22Rv1 (cell line): ENCODE measurements around the gene TMEM51.

Source experiments
- CTCF ChIP-seq: fragments of 450-650 bp; IDR thresholded peaks from 2 replicates; pipeline ENCODE4 v1.5.1; 2017; ENCODE audit warnings: mild to moderate bottlenecking
- ZFX ChIP-seq: fragments of 450-650 bp; IDR thresholded peaks from 2 replicates; pipeline ENCODE4 v1.6.1; 2017; ENCODE audit warnings: antibody characterized with exemption, borderline replicate concordance

GRCh38 chr1:15256584-15256983 is 103.0 kb downstream of the TMEM51 start:
- TF ChIP-seq CTCF (no peak), ZFX (no peak)
